ENCODE measurements around the gene PRDM15. TPM values are rescaled to one million over a fixed set of nuclear protein-coding genes. Genes with fewer than 3 reads are reported as not detected.

Gene PRDM15
- total RNA-seq, 1 donor from 2014 or later: 7.6 TPM

DNA sequence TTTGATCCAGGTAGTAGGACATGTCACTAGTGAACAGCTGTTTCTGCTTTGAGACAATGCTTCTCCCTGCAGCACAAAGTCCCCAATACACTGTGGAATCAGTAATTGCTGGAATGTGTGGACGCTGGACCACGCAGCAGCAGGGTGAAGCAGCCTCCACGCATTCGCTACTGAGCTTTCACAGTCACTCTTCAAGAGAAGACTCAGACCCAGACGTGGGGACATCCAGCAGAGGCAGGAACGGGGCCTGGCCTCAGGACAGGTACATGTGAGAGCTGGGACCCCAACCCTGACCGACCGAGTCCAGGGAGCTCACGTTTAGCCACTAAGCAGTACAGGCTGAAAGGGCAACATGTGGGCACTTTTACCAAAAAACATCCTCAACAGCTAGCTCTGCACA lies 34.1 kb upstream of the PRDM15 start:
- no peak for DNase-seq (ENCODE audit: extremely low read depth, low read depth, low spot score)

DNA sequence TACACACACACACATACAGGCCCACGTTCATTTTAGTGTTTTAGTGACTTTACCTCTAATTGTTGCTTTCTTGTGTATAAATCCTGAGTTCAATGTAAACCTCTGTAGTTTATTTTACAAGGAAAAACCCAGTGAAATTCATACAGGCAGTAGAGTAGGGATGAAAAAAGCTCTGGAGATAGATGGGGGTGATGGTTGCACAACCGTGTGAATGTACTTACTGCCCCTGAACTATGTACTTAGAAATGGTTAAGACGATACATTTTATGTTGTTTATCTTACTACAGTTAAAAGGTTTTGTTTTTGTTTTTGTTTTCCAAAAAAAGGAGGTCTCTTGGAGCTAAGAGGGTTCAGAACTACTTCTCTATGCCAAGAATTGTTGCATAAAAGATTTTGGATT lies 29.7 kb upstream of the PRDM15 start:
- no peak for DNase-seq (ENCODE audit: extremely low read depth, low read depth, low spot score)

- no peak for DNase-seq (ENCODE audit: extremely low read depth, low read depth, low spot score)
Measured at GRCh38 chr21:41907496-41908258, 28.5 kb upstream of the PRDM15 start.

GRCh38 chr21:41906770-41907169 lies 27.6 kb upstream of the PRDM15 start:
- DNase-seq (ENCODE audit: extremely low read depth, low read depth, low spot score): no peak

DNA sequence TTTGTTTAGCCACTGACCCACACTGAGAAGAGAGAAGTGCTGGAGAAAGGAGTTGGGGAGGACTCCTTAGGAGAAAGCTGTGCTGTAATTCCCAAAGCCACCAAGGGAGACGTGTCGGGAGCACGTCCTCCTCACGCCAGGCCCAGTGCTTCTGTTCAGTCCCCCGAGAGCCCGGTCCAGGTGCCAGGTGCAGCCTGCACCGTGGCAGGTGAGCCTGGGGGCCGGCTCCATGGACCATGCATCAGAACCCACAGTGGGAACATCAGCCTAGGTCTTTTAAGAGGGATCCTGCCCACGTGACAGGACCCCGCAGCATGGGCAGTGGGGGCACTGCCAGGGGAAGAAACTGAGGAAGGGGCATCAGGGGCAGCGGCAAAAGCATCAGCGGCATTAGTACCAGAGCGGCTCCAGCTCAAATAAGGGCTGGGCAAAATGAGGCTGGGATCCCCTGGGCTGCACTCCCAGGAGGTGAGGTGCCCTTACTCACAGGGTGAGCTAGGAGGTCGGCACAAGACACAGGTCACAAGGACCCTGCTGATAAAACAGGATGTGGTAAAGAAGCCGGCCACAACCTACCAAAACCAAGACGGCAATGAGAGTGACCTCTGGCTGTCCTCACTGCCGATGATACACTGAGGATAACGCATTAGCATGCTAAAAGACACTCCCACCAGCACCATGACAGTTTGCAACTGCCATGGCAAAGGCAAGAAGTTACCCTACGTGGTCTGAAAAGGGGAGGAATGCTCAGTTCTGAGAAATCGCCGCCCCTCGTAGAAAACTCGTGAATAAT lies 24.6 kb upstream of the PRDM15 start:
- DNase-seq (ENCODE audit: extremely low read depth, low read depth, low spot score): no peak

- DNase-seq (ENCODE audit: extremely low read depth, low read depth, low spot score): no peak
Measured at GRCh38 chr21:41902946-41903345, 23.8 kb upstream of the PRDM15 start.

GRCh38 chr21:41901782-41902181 lies 22.6 kb upstream of the PRDM15 start:
- no peak for DNase-seq (ENCODE audit: extremely low read depth, low read depth, low spot score)

GRCh38 chr21:41901099-41901498 lies 22.0 kb upstream of the PRDM15 start:
- no peak for DNase-seq (ENCODE audit: extremely low read depth, low read depth, low spot score)

DNA sequence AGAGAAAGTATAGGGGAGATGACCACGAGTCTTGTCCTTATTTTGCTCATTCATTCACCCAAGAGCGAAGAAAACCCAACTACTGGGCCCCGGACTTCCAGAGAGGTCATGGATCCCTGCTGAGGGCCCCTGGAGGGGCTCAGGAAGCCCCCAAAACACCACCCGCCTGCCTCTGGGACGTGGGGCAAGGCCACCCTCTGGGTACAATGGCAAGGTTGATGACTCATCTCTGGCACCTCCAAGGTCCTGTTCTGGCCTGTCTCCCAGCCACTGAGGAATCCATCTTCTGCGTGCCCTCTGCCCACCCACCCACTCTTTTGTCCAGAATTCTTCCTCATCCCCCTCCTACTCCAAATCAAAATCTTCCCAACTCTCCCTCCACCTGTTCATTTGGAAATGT lies 21.3 kb upstream of the PRDM15 start:
- DNase-seq (ENCODE audit: extremely low read depth, low read depth, low spot score): no peak

GRCh38 chr21:41899426-41900202 lies 20.5 kb upstream of the PRDM15 start:
- DNase-seq (ENCODE audit: extremely low read depth, low read depth, low spot score): no peak

DNA sequence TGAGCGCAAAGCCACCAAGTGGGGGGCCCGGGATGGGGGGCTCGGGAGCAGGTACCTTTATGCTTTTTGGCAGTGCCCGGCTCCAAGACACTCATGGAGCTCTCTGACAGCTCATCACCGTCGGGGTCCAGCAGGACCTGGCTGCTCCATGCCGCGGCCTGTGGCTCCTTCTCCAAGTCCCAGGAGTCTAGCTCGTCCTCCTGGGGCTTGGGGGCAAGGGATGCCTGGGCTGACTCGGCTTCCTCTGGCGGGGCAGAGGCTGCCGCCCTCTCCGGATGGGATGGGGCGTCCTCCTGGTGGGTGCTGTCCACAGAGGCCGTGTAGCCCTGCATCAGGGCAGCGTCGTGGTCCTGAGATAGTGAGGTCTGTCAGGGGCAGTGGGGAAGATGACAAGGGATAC lies 19.9 kb upstream of the PRDM15 start:
- no peak for DNase-seq (ENCODE audit: extremely low read depth, low read depth, low spot score)

DNA sequence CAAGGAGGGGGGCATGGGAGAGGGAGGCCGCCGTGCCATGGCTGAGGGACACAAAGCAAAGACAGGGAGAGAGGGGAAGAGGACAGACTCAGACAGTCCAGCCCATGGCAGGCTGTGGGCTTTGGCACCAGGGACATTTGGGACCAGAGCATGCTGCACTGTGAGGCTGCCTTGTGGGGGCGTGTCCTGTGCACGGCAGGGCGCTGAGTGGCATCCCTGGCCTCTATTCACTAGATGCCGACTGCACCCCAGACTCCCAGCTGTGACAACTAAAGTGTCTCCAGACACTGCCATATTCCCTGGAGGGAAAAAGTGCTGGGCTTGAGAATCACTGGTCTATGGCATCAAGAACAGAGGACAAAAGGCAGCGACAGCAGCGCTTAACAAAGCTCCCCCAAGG lies 18.6 kb upstream of the PRDM15 start:
- no peak for DNase-seq (ENCODE audit: extremely low read depth, low read depth, low spot score)

- no peak for DNase-seq (ENCODE audit: extremely low read depth, low read depth, low spot score)
Measured at GRCh38 chr21:41897047-41897669, 18.0 kb upstream of the PRDM15 start.

- DNase-seq (ENCODE audit: extremely low read depth, low read depth, low spot score): no peak
Measured at GRCh38 chr21:41895643-41896493, 16.7 kb upstream of the PRDM15 start.

DNA sequence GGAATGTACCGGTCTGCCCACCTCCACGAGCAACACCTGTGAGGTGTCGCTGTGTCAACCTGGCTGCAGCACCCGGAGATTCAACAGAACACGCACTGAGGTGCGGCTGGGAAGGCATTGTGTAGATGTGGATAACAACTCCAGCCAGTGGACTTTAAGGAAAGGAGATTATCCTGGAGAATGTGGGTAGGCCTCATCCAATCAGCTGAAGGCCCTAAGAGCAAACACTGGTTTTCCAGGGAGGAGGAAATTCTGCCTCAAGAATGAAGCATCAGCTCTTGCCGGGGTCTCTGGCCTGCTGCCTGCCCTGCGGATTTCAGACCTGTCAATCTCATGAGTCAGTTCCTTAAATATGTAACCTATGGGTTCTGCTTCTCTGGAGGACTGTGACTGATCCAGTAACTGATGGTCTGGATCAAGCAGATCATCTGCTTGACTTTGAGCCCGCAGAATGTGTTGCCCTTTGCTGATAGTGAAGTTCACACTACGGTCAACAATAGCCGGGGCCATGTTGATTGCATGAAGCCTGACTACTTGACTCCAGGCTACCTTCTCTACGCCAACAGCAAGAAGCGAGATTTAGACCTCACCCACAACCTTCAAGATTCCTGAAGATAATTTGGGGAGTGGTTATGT lies 15.9 kb upstream of the PRDM15 start:
- DNase-seq (ENCODE audit: extremely low read depth, low read depth, low spot score): no peak

GRCh38 chr21:41894511-41894910 lies 15.4 kb upstream of the PRDM15 start:
- no peak for DNase-seq (ENCODE audit: extremely low read depth, low read depth, low spot score)

DNA sequence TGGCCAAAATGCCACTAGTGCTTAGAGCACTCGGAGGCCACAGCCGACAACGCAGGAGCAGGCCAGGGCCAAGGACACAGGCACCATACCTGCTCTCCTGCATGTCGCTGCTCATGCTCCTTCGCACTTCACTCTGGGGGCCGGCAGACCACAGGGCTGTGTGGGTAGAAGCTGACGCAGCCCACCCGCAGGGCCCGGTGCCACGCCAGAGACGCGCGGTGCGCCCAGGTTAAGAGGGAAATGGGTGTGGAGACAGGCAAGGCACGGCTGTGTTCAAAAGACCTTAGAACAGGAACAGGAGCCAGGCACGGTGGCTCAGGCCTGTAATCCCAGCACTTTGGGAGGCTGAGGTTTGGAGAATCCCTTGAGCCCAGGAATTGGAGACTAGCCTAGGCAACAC lies 13.6 kb upstream of the PRDM15 start:
- no peak for DNase-seq (ENCODE audit: extremely low read depth, low read depth, low spot score)

DNA sequence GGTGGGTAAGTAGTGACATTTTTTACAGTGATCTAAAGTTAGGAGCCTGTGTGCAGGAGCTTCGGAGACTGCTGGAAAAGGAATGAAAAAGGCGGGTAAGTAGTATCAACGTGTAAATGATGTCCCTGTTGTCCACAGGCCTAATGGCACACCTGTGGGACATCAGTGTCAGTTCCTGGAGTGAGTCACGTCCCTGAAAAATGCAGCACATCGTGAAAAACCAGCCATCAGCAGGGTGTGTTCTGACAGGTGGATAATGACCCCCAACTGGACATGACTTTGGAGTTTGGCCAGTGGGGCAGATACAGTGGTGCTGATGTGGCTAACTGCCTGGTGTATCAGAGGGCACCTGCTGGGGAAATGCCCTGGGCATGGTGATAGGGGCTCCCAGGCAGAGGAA lies 12.0 kb upstream of the PRDM15 start:
- DNase-seq (ENCODE audit: extremely low read depth, low read depth, low spot score): no peak

GRCh38 chr21:41890355-41890754 lies 11.2 kb upstream of the PRDM15 start:
- no peak for DNase-seq (ENCODE audit: extremely low read depth, low read depth, low spot score)

Measured in glomerular endothelial cell (primary cell).